GM18520 (cell line): ENCODE data around the gene HYOU1.
"Not testable (repeated sequence)": the region's sequence is repeated elsewhere in the genome, so short reads cannot be mapped to it uniquely, and the experiment has no call there.

Source experiments
- ATAC-seq: cut with Tn5 transposase; IDR thresholded peaks from one replicate; pipeline ENCODE4 v1.9.1; 2021; ENCODE audit not compliant: unreplicated experiment

HYOU1 gene, protein sequence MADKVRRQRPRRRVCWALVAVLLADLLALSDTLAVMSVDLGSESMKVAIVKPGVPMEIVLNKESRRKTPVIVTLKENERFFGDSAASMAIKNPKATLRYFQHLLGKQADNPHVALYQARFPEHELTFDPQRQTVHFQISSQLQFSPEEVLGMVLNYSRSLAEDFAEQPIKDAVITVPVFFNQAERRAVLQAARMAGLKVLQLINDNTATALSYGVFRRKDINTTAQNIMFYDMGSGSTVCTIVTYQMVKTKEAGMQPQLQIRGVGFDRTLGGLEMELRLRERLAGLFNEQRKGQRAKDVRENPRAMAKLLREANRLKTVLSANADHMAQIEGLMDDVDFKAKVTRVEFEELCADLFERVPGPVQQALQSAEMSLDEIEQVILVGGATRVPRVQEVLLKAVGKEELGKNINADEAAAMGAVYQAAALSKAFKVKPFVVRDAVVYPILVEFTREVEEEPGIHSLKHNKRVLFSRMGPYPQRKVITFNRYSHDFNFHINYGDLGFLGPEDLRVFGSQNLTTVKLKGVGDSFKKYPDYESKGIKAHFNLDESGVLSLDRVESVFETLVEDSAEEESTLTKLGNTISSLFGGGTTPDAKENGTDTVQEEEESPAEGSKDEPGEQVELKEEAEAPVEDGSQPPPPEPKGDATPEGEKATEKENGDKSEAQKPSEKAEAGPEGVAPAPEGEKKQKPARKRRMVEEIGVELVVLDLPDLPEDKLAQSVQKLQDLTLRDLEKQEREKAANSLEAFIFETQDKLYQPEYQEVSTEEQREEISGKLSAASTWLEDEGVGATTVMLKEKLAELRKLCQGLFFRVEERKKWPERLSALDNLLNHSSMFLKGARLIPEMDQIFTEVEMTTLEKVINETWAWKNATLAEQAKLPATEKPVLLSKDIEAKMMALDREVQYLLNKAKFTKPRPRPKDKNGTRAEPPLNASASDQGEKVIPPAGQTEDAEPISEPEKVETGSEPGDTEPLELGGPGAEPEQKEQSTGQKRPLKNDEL

DNA sequence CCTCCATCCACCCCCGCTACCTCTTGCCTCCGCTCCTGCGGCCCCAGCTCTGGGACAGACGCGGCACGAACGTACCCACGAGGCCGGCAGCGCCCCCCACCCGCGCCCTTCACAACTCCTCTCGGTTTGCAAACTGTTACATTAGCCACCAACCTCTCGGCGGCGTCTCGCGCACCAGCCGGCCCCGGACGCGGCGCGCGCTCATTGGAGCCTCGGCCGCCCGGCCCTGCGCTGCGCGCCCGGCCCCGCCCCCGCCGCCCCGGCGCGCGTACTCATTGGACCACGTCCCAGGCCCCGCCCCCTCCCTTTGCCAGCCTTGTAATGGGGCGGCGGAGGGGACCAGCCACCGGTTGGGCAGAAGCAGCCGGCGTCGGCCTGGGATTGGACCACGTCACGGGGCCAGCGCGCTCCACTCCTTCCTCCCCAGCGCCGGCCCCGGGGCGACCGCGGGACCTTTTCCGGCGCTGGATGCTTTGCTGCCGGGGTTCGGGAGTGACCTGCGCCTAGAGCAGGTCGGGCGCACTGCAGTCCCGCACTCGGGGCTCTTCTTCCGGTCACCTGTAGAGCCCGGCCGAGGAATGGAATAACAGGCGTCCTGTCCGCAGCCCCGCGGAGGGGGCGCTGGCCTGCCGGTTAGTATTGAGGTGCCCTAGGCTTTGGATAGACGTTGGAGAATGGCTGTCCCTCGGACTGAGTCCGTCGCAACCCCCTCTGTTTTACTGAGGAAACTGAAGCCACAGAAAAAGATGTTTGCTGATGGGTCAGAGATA, at the start of gene HYOU1:
Gene HYOU1, minus strand, starts transcription at position 206 of the 770 bp plus-strand sequence. CDS start 1,045 bp downstream, outside the sequence.
- peak; percentile 91 for ATAC-seq

DNA sequence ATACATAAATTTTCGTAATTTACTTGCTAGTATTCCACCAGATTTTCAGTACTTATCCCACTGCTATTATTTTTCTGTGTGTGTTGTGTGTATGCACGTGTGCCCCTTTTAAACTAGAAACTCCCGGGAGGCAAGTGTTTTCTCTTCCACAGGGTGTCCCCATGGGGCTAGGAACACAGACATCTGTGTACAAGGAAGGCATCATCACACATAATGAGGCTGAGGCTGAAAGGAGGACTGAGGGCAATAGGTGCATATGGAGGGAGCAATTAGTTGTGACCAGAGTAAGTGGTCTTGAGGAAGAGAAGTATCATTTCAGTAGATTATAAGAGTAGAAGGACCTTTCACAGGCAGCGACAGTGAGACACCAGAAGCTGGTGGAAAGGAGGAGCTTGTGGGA, 46.8 kb upstream of the HYOU1 start:
- no peak for ATAC-seq

DNA sequence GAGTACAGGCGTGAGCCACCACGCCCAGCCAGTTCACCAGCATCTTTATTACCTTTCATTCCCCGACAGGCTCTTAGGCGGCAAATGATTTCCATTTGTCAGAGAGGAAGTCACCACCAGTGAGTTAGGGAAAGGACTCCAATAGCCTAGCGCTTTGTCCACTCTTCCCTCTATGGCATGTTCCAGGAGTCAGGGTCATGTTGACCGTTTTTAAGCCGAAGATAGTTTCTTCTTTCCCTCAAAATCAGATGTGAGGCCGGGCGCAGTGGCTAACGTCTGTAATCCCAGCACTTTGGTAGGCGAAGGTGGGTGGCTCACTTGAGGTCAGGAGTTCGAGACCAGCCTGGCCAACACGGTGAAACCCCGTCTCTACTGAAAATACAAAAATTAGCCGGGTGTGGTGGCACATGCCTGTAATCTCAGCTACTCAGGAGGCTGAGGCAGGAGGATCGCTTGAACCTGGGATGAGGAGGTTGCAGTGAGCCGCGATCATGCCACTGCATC, 46.2 kb upstream of the HYOU1 start:
- ATAC-seq, result not testable (repeated sequence)

DNA sequence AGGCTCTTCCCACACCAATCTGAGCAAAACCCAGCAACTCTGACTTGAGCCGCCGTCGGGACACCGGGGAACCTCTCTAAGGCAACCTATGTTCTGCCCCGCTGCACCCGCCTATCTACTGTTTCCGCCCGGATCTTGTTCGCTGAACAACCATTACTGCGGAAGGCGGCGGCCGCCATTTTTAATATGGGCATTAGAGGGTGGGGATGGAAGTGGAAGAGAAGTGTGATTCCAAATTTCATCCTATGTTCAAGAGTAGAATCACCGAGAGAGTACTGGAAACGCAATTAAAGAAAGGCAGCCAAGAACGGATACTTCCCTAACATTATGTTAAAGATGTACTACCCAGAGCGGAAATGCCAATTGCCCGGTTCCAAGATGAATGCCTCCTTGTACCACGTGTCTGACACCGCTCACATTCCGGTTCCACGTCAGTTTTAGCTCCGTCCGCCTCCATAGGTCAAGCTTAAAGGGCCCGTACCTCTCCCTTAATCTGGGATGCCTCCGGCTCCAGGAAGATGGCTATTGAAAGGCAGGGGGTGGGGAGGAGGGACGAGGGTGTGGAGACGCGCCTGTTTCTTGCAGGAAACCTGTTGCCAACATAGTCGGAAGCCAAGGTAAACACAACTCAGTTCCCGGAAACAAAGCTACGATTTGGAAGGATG, 44.9 kb upstream of the HYOU1 start, which contains the start of gene DPAGT1:
Gene DPAGT1, minus strand, starts transcription at position 95 of the 665 bp plus-strand sequence. CDS start 198 bp downstream, outside the sequence.
- peak; percentile 77 for ATAC-seq

DNA sequence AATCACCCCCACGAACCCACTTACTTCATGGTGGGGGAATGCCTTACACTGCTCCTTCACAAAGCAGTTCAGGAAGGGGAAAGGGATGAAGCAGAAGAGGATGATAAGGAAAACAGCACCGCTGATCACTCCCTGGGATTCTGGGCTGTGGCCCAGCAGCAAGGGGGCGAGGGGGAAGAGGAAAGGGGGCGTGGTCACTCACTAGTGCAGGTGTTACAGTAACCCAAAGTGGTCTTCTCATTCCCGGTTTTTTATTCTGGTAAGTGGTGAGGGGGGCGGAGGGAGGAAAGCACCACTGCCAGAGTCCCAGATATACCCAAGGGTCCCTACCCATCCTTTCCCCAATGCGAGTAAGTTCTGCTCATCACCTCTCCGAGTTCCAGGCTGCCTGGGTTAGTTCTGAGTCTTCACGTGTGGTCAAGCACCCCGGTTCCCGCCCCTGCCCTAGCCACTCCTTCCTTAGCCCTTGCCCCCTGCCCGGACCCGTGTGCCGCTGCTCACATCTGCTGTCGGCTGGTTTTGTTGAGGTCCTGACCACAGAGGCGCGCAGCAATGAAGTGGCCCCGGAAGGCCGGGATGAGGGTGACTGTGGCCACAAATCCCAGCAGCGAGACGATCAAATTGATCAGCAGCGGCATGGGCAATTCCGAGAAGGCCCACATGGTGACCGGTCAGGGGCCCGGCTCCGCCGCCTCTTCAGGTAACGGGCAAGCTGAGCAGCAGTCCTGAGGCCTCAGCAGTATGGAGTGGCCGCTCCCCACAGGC, 44.2 kb upstream of the HYOU1 start:
- ATAC-seq, result no peak

DNA sequence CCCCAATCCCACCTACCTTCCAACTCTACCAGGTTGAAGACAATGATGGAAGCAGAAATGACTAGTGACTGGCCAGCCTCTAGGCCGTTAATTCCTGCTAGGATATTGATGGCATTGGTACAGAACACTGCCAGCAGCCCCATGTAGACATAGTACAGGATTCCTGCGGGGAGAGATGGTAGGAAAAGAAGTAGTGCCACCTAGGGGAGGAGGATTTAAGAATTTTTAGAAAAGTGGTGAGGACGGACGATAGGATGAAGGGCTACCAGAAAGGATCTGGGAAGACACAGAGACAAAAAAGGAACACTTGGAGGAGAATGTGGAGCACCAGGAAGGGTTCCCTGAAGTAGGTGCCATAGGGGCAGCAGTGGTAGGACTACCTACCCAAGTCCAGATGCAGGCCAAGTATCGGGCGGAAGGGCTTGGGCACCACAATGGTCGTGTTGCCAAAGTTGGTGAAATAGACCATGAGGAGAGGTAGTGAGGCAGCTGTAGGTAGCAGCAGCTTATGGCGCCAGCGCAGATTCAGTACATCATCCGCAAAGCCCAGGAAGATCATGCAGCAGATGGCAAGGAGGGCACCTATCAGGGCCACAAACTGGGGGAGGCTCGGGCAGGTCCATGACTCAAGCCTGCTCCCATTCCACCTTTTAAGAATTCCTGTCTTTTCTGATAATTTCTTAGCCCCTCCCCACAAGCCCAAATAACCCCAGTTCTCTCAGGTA, 43.4 kb upstream of the HYOU1 start:
- no peak for ATAC-seq

DNA sequence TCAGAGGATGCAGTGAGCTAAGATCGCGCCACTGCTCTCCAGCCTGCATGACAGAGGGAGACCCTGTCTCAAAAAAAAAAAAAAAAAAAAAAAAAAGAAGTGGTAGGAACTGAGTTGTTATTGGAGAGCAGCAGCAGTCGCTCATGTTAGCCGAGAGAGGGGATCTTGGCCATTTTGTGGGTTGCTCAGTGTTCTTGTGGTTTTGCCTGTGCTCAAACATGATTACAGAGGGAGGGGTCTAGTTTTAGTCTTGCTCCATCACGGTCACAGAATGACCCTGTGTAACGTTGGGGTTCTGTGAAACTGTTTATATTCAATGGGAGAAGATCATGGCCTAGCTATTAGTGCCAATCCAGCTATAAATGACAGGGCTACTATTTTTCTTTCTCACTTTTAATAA, 42.7 kb upstream of the HYOU1 start:
- ATAC-seq, result no peak

DNA sequence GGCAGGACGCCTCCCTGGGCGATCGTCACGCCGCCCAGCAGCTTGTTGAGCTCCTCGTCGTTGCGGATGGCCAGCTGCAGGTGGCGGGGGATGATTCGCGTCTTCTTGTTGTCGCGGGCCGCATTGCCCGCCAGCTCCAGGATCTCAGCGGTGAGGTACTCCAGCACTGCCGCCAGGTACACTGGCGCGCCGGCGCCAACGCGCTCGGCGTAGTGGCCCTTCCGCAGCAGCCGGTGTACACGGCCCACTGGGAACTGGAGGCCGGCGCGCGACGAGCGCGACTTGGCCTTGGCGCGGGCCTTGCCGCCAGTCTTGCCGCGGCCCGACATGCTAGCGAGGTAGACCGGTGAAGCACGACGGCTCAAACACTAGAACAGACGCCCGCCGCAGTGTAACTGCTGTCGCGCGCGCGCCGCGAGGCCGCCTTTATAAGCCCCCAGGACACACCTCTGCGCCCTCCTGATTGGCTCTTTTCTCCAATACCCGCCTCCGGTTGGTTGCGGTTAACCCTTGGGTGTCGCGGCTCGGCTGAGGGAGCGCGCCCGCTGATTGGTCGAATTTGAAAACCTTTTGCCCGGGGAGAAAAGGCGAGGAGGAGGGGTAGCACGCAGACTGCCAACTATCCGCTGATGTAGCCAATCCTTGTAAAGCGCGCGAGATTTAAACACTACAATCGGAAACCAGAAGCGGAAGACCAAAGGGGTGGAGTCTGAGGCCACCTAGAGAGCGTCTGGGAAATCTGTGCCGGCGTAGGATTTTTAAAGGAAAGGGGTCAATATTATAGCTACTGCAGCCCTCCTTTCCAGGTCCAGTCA, 38.3 kb upstream of the HYOU1 start:
- ATAC-seq, result peak; percentile 57

DNA sequence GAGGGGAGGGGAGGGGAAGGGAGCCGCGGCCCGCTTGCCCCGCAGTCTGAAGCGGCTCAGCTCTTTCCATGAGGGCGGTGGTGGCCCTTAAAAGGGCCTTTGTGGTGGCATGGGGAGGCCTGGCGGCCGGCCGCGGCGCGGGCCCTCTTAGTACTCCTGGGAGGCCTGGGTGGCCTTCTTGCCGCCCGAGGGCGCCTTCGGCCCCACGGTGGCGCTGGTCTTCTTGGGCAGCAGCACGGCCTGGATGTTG, 37.7 kb upstream of the HYOU1 start:
- ATAC-seq, result peak; percentile 25

DNA sequence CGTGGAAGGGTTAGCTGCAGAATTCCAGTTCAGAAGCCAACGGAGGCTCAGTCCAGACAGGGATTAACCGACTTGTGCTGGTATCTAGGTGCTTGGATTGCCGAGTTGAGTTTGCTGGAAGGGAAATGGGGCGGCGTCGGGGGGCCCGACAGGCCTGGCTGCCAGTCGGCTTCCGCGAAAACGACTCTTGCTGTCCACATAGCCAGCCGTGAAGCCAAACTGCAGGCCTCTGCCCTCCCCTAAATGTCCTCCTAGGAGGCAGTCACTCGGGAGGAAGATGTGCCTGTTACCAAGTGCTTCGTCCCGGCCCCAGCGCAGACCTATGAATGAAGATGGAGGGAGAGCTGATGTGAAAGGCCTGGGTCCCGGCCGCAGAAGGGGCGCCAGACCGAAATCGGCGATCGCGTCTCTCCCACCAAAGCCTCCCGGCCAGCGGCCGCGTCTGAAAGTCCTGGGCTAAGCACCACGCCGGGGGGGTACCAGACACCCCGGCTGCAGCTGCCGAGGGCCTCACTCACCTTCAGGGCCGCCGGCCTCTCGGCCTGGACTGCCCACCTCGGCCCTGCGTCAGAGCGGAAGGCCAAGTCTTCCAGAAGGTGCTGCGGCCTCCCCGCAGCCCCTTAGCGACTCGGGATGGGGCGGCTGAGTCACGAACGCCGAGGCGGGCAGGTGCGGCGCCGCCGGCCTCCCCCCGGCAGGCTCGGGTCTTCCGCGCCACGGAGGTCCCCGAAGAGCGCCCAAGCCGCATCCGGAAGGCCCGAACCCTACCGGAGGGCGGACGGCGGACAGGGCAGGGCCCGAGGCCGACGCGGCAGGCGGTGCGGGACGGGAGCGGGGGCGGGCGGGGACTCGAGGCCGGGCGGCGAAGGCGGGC, 37.2 kb upstream of the HYOU1 start:
- ATAC-seq, result peak; percentile 3

DNA sequence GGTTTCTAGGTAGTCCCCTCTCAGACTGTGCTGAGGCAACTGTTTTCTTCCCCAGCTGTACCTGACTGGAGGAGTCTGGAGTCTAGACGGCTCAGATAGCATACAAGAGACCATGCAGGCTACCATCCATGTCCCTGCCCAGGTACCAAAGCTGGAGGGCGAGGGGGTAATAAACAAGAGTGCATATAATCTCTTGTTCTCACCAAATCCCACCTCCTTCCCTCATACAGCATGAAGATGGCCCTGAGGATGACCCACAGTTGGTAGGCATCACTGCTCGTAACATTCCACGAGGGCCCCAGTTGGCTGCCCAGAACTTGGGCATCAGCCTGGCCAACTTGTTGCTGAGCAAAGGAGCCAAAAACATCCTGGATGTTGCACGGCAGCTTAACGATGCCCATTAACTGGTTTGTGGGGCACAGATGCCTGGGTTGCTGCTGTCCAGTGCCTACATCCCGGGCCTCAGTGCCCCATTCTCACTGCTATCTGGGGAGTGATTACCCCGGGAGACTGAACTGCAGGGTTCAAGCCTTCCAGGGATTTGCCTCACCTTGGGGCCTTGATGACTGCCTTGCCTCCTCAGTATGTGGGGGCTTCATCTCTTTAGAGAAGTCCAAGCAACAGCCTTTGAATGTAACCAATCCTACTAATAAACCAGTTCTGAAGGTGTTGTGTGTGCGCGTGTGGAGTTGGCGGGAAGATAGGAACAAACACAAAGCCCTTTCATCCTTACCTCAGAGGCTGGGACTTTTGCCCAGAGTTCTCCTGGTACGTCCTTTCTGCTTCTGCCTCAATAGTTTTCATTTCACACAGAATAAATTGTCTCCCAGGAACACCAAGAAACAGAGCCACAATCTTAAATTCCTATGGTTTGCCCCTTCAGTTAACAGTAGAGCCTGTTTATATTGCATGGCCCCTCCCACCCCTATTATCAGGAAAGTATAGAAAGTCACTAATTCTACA, 36.2 kb upstream of the HYOU1 start:
- ATAC-seq, result no peak

DNA sequence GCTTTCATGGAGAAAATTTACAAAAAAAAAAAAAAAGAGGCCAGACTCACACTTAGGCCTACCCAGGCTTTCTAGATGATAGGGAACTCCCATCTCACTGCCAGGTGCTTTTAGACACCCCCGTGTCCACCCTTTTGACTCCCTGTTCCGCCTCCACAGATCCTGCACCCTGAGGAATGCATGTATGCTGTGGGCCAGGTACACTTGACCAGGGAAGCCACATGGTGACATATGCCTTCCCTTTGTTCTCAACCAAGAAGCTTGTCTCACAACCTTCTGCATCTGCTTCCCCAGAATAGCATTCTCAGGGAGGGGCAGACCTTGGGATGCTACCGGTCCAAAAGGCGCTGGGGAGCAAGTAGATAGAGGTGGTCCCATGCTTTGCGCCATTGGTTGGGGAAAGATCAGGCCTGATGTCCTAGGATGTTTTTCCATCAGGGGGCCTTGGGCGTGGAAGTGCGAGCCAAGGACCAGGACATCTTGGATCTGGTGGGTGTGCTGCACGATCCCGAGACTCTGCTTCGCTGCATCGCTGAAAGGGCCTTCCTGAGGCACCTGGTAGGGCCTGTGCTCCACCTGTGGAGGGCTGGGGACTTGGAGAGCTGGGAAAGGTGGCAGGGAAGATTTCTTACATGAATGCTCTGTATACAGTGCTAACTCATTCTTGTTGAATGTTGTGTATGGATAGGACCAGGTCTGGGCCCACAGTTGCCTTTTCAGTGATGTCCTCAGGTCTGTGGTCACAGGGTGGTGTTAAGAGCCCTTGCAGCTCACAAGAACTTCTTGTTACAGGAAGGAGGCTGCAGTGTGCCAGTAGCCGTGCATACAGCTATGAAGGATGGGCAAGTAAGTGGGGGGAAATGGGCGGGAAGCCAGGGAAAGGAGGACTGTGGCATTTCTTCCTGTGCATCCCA, 35.2 kb upstream of the HYOU1 start:
- no peak for ATAC-seq

DNA sequence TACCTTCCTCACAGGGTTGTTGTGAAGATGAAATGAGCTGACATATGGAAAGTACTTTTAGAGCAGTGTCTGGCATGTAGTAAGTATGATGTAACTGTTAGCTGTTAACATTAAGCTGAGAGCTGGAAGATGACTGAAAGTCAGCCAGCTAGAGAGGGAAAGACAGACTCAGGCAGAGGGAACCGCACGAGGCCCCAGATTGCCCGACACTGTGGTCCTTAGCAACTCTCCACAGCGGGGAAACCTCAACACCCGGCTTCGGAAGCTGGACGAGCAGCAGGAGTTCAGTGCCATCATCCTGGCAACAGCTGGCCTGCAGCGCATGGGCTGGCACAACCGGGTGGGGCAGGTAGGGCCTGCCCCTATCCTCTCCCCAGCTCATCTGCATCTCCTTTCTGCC, 34.2 kb upstream of the HYOU1 start:
- ATAC-seq, result no peak

DNA sequence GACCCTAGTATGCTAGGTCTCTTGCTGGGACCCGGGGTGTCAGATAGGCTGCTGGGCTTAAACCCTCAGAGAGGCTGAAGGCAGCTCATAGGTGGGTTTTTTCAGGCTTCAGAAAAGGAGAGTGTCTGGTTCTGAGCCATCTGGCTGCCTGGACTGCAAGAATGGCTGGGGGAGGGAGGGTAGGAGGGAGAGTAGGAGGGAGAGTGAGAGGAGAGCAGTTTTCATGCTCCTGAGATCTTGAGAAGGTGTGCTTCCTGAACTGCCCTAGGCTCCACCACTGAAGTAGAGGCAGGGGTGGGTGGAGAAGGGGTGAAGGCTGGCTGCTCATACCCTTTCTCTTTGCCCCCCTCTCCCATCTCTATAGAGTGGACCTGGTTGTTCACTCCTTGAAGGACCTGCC, 32.3 kb upstream of the HYOU1 start:
- ATAC-seq, result no peak

DNA sequence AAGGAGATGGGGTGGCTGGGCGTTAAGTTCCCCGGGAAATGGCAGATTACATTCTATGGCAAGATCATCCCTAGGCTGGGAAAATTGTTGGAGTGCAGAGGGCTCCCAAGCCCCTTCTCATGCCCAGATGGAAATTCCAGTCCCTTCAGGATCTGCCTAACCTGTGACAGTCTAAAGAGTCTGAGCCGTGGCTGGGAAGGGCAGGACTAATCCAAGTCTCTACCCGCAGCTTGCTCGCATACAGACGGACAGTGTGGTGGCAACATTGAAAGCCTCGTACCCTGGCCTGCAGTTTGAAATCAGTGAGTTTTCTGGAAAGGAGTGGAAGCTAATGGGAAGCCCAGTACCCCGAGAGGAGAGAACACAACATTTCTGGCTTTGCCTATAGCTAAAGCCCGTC, 31.4 kb upstream of the HYOU1 start:
- no peak for ATAC-seq
